T47D (cell line): ENCODE measurements around the gene LRFN4.

Source experiments
- DNase-seq, 2 experiments: peaks; one replicate each; pipeline versions ENCODE4 v3.0.0 to v3.0.0-alpha.2; 2011 to 2012; ENCODE audit warnings: low read depth in 1 of 2, low spot score in 1 of 2
- JUND ChIP-seq: IDR thresholded peaks from 2 replicates; pipeline ENCODE4 v1.6.1; 2012; ENCODE audit warnings: low read depth
- in situ Hi-C: cut with HindIII; loops from 2 replicates; pipeline ENCODE4 v1.10.0; 2016; ENCODE audit warnings: low sequenced_read_pairs, low pct_unique_long_range_greater_than_20kb

The LRFN4 gene

DNA sequence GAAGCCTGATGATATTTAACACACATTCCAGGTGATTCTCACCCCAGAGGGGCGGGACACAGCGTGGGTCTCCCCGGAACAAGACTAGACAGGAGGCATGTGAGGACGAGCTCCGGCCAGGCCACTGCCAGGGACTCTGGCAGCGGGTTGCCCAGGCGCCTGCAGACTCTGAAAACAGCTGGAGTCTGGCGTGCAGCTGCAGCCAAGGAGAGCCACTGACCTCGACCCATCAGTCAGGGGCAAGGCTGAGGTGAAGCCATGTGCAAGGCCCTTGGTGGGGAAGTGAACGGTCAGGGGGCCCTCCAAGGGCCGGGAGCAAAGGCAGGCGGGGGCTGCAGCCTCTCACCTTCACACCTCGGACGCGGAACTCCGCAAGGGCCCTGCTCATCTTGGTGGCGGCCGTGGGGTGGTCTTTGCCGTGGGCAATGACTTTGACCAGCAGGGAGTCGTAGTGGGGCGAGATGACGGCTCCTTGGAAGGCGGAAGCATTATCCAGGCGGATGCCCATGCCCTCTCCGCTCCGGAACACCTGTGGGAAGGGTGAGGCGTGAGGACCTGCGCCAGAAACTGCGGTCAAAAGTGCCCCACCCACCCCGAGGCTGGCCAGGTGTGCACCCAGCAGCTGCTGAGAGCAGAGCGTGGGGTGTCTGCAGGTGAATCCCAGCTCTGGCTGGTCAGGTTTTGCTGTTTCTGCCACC is 6.7 kb downstream of the LRFN4 start:
- in situ Hi-C loops, result no loop called here
- DNase-seq, result no peak
- no peak for TF ChIP-seq JUND

GRCh38 chr11:66864172-66864901 is 7.5 kb downstream of the LRFN4 start:
- DNase-seq, result no peak
- in situ Hi-C loops, result no loop called here
- TF ChIP-seq JUND, result no peak

- TF ChIP-seq JUND, result no peak
- peak in 1 of 2 experiments; percentile 42 for DNase-seq
- in situ Hi-C loops, result no loop called here
Measured at GRCh38 chr11:66864924-66865697, 8.2 kb downstream of the LRFN4 start.

DNA sequence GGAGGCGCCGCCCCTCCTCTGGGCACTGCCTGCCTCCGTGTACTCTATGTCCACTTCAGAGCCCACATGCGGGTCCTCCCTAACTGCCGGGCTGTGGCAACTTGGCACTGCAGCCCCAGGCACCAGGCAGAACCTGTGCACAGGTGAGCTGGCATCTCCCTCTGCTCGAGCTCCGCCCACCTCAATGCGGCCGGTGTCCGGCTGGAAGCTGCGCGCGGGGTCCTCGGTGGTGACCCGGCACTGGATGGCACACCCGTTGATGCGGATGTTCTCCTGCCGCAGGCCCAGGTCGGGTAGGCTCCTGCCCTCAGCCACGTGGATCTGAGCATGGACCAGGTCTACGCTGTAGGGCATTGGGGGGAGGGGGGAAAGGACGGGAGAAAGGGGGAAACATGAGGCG is 9.1 kb downstream of the LRFN4 start:
- in situ Hi-C loops, result no loop called here
- DNase-seq, result no peak
- TF ChIP-seq JUND, result no peak

- in situ Hi-C loops, result no loop called here
- no peak for DNase-seq
- TF ChIP-seq JUND, result no peak
Measured at GRCh38 chr11:66866511-66866986, 9.7 kb downstream of the LRFN4 start.

DNA sequence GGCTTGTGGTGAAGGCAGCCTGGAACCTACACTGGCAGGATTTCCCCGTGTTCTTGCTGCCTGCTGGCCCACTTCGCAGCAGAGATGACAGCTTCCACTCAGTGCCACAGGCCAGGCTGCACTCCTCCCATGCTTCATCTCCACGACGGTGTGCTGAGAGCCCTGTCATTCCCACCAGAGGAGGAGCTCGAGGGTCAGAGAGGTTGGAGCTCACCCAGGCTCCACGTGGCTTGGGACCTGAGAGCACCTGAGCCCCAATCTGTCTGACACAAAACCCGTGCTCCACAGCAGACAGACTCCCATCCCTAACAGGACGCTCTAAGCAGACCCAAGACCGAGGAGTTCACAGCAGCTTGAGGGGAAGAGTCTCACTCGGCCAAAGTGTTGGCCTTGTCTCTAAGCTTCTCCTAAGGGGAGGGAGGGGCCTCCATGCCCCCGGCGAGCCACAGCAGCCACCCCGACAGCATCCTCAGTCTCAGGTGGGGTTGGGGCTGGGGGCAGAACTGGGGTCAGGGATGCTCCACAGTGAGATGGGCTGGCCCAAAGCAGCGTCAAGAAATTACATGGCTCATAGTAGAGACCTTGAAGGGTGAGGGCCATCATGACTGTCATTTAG is 10.7 kb downstream of the LRFN4 start:
- peak in 1 of 2 experiments; percentile 60 for DNase-seq
- in situ Hi-C loops, result no loop called here
- no peak for TF ChIP-seq JUND

GRCh38 chr11:66868082-66868725 is 11.3 kb downstream of the LRFN4 start:
- no peak for TF ChIP-seq JUND
- in situ Hi-C loops, result no loop called here
- no peak for DNase-seq

DNA sequence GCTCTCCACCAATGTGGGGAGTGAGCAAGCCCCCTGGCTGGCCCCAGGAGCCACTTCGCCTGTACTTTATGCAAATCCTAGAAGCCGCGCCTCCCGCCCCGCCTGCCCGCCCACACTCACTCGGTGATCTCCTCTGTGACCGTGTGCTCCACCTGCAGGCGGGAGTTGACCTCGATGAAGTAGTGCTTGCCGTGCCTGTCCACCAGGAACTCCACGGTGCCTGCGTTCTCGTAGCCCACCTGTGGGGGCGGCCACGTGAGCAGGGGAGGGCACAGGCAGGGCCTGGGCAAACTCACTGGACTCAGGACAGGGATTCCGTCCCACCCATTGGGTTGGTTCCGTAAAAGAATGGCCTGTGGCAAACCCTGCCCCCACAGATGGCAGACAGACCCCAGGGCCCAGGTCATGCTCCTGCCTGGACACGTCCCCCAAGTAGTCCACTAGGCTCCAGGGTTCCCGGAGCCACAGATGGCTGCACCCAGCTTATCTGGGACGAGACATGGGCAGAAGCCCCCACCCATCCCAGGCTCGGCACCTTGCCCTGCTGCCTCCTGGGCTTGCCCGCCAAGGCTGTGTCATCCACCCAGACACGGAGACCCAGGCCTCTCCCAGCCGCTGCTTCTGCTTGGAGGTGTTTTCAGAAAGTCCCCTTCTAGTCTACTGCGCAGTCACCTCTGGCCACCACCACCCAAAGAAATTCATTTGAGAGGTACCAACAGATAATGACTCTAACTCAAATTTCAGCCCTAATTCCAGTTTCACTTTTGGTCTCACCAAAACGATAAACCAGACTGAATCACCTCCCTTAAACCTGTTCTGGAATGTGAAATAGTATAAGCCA is 12.1 kb downstream of the LRFN4 start:
- peak; percentile 92 to 98 for DNase-seq
- in situ Hi-C loops, result no loop called here
- TF ChIP-seq JUND, result no peak

- TF ChIP-seq JUND, result no peak
- in situ Hi-C loops, result no loop called here
Measured at GRCh38 chr11:66869567-66869870, 12.7 kb downstream of the LRFN4 start.

GRCh38 chr11:66870131-66870530 is 13.3 kb downstream of the LRFN4 start:
- in situ Hi-C loops, result no loop called here
- TF ChIP-seq JUND, result no peak
- DNase-seq, result no peak

More at GRCh38 chr11:66869567-66869870, 12.7 kb downstream of the LRFN4 start:
- no peak for DNase-seq
